Body of pancreas (tissue), 4 donors: ENCODE measurements around the gene SOD2. TPM values are rescaled to one million over a fixed set of nuclear protein-coding genes. Genes with fewer than 3 reads are reported as not detected.

Experiments
- ATAC-seq: fragments of 150-250 bp; one replicate; pipeline ENCODE4 v1.9.1; 2016
- DNase-seq, 4 donors: peaks; one replicate each; pipeline ENCODE4 v3.0.0-alpha.2; 2019
- H3K27ac ChIP-seq, 4 donors: fragments of 200-600 bp; sonication (generic); 1 replicate in 3 of 4; 2 replicates in 1 of 4; pipeline versions ENCODE4 v1.5.1 to v1.6.1; 2016 to 2019; ENCODE audit warnings: mild to moderate bottlenecking in 1 of 4, mixed read lengths in 1 of 4, moderate library complexity in 1 of 4
- H3K27me3 ChIP-seq, 2 donors: fragments of 200-600 bp; sonication (generic); one replicate each; pipeline ENCODE4 v1.6.0; 2016; ENCODE audit warnings: mild to moderate bottlenecking in 1 of 2
- H3K36me3 ChIP-seq, 2 donors: fragments of 200-600 bp; sonication (generic); replicated peaks in 1 of 2; 2 replicates each; pipeline ENCODE4 v1.5.1; 2016; ENCODE audit warnings: low read depth in 2 of 2; ENCODE audit not compliant: insufficient read depth in 1 of 2
- H3K4me1 ChIP-seq: fragments of 200-600 bp; sonication (generic); one replicate; pipeline ENCODE4 v1.6.0; 2016
- H3K4me3 ChIP-seq, 2 donors: fragments of 200-600 bp; sonication (generic); 1 replicate in 1 of 2; 2 replicates in 1 of 2; pipeline ENCODE4 v1.5.1; 2016 to 2019
- H3K9me3 ChIP-seq, 3 donors: fragments of 200-600 bp; sonication (generic); 1 replicate in 2 of 3; 2 replicates in 1 of 3; pipeline ENCODE4 v1.5.1; 2016
- POLR2A ChIP-seq, 3 donors: fragments of 450-650 bp; IDR thresholded peaks; one replicate each; pipeline ENCODE4 v1.6.1; 2016; ENCODE audit warnings: antibody characterized with exemption in 3 of 3, mild to moderate bottlenecking in 2 of 3
- WGBS, 2 donors: methylation state at CpG; one replicate each; pipeline ENCODE4 v1.1.5; 2017; 5-methylcytosine and 5-hydroxymethylcytosine counted together
- intact Hi-C: fragments of 100-400 bp; cut with DNase I; formaldehyde crosslinking; loops from one replicate; pipeline ENCODE4 v1.15.1; 2023
- total RNA-seq, 2 donors: library from RNA; depleted of rRNA; stranded (reverse); fragments of >200 nt; gene quantifications; one replicate each; pipeline ENCODE4 v1.1.0, GENCODE V29; 2016
- TF ChIP-seq, protein P1 (sequence below), 7 experiments: fragments of 450-650 bp in 4 of 7; fragments of 200-600 bp in 3 of 7; sonication (generic) in 3 of 7; IDR thresholded peaks; one replicate each; pipeline ENCODE4 v1.5.1; 2016 to 2019; ENCODE audit warnings: antibody characterized with exemption in 7 of 7

SOD2 gene
- total RNA-seq, 2 donors from 2014 or later = 70.5 to 171 TPM

DNA sequence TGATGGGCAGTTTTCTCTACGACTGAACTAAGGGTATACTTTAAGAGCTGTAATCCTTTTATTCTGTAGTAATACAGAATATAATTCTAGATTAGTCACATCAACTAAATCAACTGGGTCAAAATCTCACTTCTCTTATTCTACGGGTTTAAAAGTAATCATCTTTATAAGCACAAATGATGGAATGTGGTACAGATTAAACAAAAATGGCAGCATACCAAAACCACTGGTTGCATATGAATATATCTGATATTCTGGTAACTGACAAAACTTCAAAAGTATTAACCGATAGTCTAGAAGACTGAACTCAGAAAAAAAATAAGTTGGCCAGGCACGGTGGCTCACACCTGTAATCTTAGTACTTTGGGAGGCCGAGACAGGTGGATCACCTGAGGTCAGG lies 7.0 kb downstream of the SOD2 start:
- ATAC-seq = no peak
- intact Hi-C loops = loop anchor here (10.0 kb wide), 1 partner anchor 59 kb away; no protein-coding TSS in a partner anchor

DNA sequence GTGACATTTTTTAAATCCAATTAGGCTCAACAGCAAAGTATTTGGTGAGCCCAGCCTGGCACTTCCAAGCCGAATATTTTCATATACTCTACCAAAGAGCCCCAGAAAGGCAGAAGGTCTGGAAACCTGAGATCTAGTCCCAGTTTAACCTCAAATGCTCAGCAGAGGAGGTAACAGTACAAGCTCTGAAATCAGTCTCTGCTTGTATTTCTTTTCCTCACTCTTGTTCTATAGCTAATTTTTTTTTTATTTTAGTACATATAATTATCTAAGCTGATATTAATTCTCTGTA lies 9.1 kb downstream of the SOD2 start:
- H3K9me3 ChIP-seq = no peaks in the 10 kb centered on the region
- peak overlapping the region in 1 of 4 donors; percentile 25 for H3K27ac ChIP-seq
- H3K4me1 ChIP-seq = peaks cover 47% of the 10 kb centered on the region
- DNase-seq (no peak), ATAC-seq (no peak)
- whole genome bisulfite sequencing, 2 donors = 81 to 87% methylated on average over 1 of the region's 1 CpG
- TF ChIP-seq, protein P1, sequence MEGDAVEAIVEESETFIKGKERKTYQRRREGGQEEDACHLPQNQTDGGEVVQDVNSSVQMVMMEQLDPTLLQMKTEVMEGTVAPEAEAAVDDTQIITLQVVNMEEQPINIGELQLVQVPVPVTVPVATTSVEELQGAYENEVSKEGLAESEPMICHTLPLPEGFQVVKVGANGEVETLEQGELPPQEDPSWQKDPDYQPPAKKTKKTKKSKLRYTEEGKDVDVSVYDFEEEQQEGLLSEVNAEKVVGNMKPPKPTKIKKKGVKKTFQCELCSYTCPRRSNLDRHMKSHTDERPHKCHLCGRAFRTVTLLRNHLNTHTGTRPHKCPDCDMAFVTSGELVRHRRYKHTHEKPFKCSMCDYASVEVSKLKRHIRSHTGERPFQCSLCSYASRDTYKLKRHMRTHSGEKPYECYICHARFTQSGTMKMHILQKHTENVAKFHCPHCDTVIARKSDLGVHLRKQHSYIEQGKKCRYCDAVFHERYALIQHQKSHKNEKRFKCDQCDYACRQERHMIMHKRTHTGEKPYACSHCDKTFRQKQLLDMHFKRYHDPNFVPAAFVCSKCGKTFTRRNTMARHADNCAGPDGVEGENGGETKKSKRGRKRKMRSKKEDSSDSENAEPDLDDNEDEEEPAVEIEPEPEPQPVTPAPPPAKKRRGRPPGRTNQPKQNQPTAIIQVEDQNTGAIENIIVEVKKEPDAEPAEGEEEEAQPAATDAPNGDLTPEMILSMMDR (IDR thresholded peaks at IDR 0.05) = no peak
- TF ChIP-seq POLR2A (IDR thresholded peaks at IDR 0.05) = no peak
- H3K4me3 ChIP-seq = no peak overlapping the region
- peaks cover 0 to 32% of the 10 kb centered on the region in 2 donors for H3K36me3 ChIP-seq
- no peaks in the 10 kb centered on the region for H3K27me3 ChIP-seq
- intact Hi-C loops = loop anchor here (10.0 kb wide), 1 partner anchor 61 kb away; no protein-coding TSS in a partner anchor

More for the DNA sequence above, 7.0 kb downstream of the SOD2 start:
- no peak for DNase-seq
- 64% methylated on average over 5 of the region's 5 CpGs for WGBS, 2 donors
- Histone ChIP-seq H3K4me3 (no peak overlapping the region), H3K27me3 (no peaks in the 10 kb centered on the region), H3K27ac (no peak overlapping the region), H3K9me3 (no peaks in the 10 kb centered on the region), H3K4me1 (peaks cover 47% of the 10 kb centered on the region), H3K36me3 (peaks cover 0 to 26% of the 10 kb centered on the region in 2 donors)
- TF ChIP-seq, protein P1 (IDR thresholded peaks at IDR 0.05) = no peak
- no peak for TF ChIP-seq POLR2A (IDR thresholded peaks at IDR 0.05)

DNA sequence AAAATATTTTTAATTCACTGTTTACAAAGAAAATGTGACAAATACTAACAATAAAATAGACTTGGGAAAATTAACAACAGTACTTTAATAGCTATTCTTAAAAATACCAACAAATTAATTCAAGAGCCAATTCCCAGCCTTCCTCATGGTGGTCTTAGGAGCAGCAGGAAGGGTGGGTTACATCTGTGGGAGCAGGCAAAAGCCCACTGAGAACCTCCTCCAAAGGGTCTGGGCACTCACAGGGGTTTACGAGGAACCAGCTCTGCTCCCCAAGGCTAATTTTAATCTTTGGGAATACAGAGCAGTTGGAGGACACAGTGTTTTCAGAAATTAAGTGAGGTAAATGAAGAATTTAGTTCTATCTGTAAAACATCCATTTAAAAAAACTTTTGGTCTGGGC lies 10.2 kb downstream of the SOD2 start:
- H3K36me3 ChIP-seq = peaks cover 0 to 39% of the 10 kb centered on the region in 2 donors
- DNase-seq (no peak), ATAC-seq (no peak)
- no peak overlapping the region for H3K4me3 ChIP-seq
- H3K9me3 ChIP-seq = no peaks in the 10 kb centered on the region
- WGBS, 2 donors = 88 to 93% methylated on average over 1 of the region's 1 CpG
- TF ChIP-seq POLR2A (IDR thresholded peaks at IDR 0.05) = no peak
- TF ChIP-seq, protein P1 (IDR thresholded peaks at IDR 0.05) = no peak
- peak overlapping the region in 1 of 4 donors; percentile 38 for H3K27ac ChIP-seq
- intact Hi-C loops = loop anchor here (10.0 kb wide), 1 partner anchor 62 kb away; no protein-coding TSS in a partner anchor
- H3K4me1 ChIP-seq = peaks cover 36% of the 10 kb centered on the region
- H3K27me3 ChIP-seq = no peaks in the 10 kb centered on the region

DNA sequence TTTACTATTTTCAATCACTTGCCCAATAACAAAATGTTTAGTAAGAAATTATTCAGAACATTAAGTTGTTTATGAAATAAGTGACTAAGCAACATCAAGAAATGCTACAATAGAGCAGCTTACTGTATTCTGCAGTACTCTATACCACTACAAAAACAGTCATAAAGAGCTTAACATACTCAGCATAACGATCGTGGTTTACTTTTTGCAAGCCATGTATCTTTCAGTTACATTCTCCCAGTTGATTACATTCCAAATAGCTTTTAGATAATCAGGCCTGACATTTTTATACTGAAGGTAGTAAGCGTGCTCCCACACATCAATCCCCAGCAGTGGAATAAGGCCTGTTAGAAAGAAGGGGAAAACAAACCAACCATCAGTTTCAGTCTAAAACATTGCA lies 10.7 kb downstream of the SOD2 start:
- Histone ChIP-seq H3K9me3 (no peaks in the 10 kb centered on the region), H3K4me3 (no peak overlapping the region), H3K27ac (no peak overlapping the region), H3K36me3 (peaks cover 0 to 41% of the 10 kb centered on the region in 2 donors), H3K4me1 (peaks cover 31% of the 10 kb centered on the region), H3K27me3 (no peaks in the 10 kb centered on the region)
- intact Hi-C loops = loop anchor here (10.0 kb wide), 1 partner anchor 63 kb away; no protein-coding TSS in a partner anchor
- ATAC-seq (no peak), DNase-seq (no peak)
- TF ChIP-seq, protein P1 (IDR thresholded peaks at IDR 0.05) = no peak
- TF ChIP-seq POLR2A (IDR thresholded peaks at IDR 0.05) = no peak
- 71 to 76% methylated on average over 3 of the region's 3 CpGs for WGBS, 2 donors

DNA sequence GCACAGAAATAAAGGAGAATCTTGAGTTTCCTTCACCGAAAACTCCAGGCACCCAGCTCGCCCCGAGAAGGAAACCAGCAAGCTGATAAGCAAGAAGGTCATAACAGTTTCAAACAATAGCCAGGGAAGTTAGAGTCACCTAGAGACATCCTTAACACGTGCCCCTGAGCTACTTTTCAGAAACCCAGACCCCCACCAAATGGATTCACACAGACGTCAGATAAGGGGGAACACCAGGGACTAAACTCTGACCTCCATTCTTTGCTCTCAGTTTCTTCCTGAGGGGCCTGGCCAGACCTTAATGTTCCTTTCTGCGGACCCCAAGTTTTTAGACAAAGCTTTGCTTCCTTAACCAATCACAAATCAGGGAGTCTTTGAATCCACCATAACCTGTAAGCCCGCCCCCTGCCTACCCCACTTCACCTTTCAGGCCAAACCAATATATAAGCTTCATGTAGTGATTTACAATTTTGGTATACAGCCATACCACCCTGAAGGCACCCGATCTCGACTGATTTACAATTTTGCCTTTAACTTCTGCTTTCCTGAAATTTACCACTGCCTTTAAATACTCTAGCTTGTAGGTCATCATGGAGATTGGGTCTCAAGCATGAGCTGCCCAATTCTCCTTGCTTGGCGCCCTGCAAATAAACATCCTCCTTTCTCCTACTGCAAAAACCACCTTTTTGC lies 11.7 kb downstream of the SOD2 start:
- H3K27ac ChIP-seq = no peak overlapping the region
- whole genome bisulfite sequencing, 2 donors = 69 to 75% methylated on average over 10 of the region's 10 CpGs
- ATAC-seq = no peak
- TF ChIP-seq POLR2A (IDR thresholded peaks at IDR 0.05) = no peak
- TF ChIP-seq, protein P1 (IDR thresholded peaks at IDR 0.05) = no peak
- peaks cover 0 to 41% of the 10 kb centered on the region in 2 donors for H3K36me3 ChIP-seq
- intact Hi-C loops = loop anchor here (10.0 kb wide), 1 partner anchor 63 kb away; no protein-coding TSS in a partner anchor
- H3K4me1 ChIP-seq = peaks cover 24% of the 10 kb centered on the region
- no peaks in the 10 kb centered on the region for H3K9me3 ChIP-seq
- no peak for DNase-seq
- no peak overlapping the region for H3K4me3 ChIP-seq
- H3K27me3 ChIP-seq = no peaks in the 10 kb centered on the region
